CD4-positive, alpha-beta T cell treated with Interferon alpha-2 for 1 hour (primary cell): ENCODE results near the gene DDX31.

Source experiments
- DNase-seq, 2 donors: peaks; one replicate each; pipeline ENCODE4 v3.0.0-alpha.2; 2020 to 2022

Gene DDX31

GRCh38 chr9:132671620-132672412, 2.0 kb upstream of the DDX31 start:
- no peak for DNase-seq

- peak; percentile 61 to 78 for DNase-seq
Measured at GRCh38 chr9:132670457-132671391, 941 bp upstream of the DDX31 start, which contains the start of gene GTF3C4. TSS of gene GTF3C4 (plus strand) at chr9:132670464. CDS start at chr9:132670599, 135 bp downstream.

- no peak for DNase-seq
Measured at GRCh38 chr9:132669319-132669697, 475 bp downstream of the DDX31 start.

GRCh38 chr9:132663851-132664250, 5.9 kb downstream of the DDX31 start:
- DNase-seq: no peak

GRCh38 chr9:132663117-132663516, 6.7 kb downstream of the DDX31 start:
- no peak for DNase-seq

- DNase-seq: no peak
Measured at GRCh38 chr9:132662152-132662945, 7.4 kb downstream of the DDX31 start.

GRCh38 chr9:132656299-132656698, 13.5 kb downstream of the DDX31 start:
- DNase-seq: no peak

- DNase-seq: peak in 1 of 2 donors; percentile 12
Measured at GRCh38 chr9:132651259-132651658, 18.5 kb downstream of the DDX31 start.

GRCh38 chr9:132648685-132649084, 21.1 kb downstream of the DDX31 start:
- DNase-seq: no peak

- DNase-seq: no peak
Measured at GRCh38 chr9:132648283-132648682, 21.5 kb downstream of the DDX31 start.

- no peak for DNase-seq
Measured at GRCh38 chr9:132647806-132648205, 22.0 kb downstream of the DDX31 start.

GRCh38 chr9:132647355-132647754, 22.4 kb downstream of the DDX31 start:
- DNase-seq: no peak

- no peak for DNase-seq
Measured at GRCh38 chr9:132646726-132647125, 23.1 kb downstream of the DDX31 start.

- no peak for DNase-seq
Measured at GRCh38 chr9:132645711-132646110, 24.1 kb downstream of the DDX31 start.

- no peak for DNase-seq
Measured at GRCh38 chr9:132645306-132645705, 24.5 kb downstream of the DDX31 start.

- no peak for DNase-seq
Measured at GRCh38 chr9:132644251-132644650, 25.5 kb downstream of the DDX31 start.

GRCh38 chr9:132641216-132641615, 28.6 kb downstream of the DDX31 start:
- no peak for DNase-seq

GRCh38 chr9:132639322-132639721, 30.5 kb downstream of the DDX31 start:
- DNase-seq: no peak

GRCh38 chr9:132638240-132638639, 31.5 kb downstream of the DDX31 start:
- no peak for DNase-seq

- DNase-seq: no peak
Measured at GRCh38 chr9:132637801-132638200, 32.0 kb downstream of the DDX31 start.

- DNase-seq: no peak
Measured at GRCh38 chr9:132637351-132637750, 32.4 kb downstream of the DDX31 start.

- DNase-seq: no peak
Measured at GRCh38 chr9:132634327-132634726, 35.5 kb downstream of the DDX31 start.
